Neural cell (in vitro differentiated cells): Measurements from ENCODE around the gene NOS1AP. TPM values are rescaled to one million over a fixed set of nuclear protein-coding genes. Genes with fewer than 3 reads are reported as not detected.

Experiments used
- H2AFZ ChIP-seq: fragments of 200-600, 300-800 bp; sonication (generic), shearing (Covaris generic); 2 replicates; pipeline ENCODE4 v1.6.0; 2014; ENCODE audit warnings: low read depth, mild to moderate bottlenecking, antibody characterized with exemption, low read length, moderate library complexity
- H3F3A ChIP-seq: fragments of 200-600 bp; shearing (Covaris generic); 2 replicates; pipeline ENCODE4 v1.6.1; 2016; ENCODE audit warnings: mild to moderate bottlenecking, moderate library complexity, mixed read lengths, antibody characterized with exemption, low read length; ENCODE audit not compliant: insufficient read depth, poor library complexity, severe bottlenecking
- H3K27ac ChIP-seq: fragments of 200-600, 300-800 bp; sonication (generic), shearing (Covaris generic); 2 replicates; pipeline ENCODE4 v1.5.1; 2014; ENCODE audit warnings: mild to moderate bottlenecking, low read length, moderate library complexity
- H3K27me3 ChIP-seq: fragments of 300-800, 200-600 bp; sonication (generic), shearing (Covaris generic); 2 replicates; pipeline ENCODE4 v1.6.0; 2014; ENCODE audit warnings: mild to moderate bottlenecking, low read depth, low read length, moderate library complexity; ENCODE audit not compliant: insufficient read depth
- H3K36me3 ChIP-seq: fragments of 300-800, 200-600 bp; sonication (generic), shearing (Covaris generic); 2 replicates; pipeline ENCODE4 v1.5.1; 2014; ENCODE audit warnings: mild to moderate bottlenecking, antibody characterized with exemption, low read length, moderate library complexity; ENCODE audit not compliant: insufficient read depth
- H3K4me2 ChIP-seq: fragments of 300-800, 200-600 bp; sonication (generic), shearing (Covaris generic); 2 replicates; pipeline ENCODE4 v1.6.0; 2014; ENCODE audit warnings: mild to moderate bottlenecking, low read length
- H3K4me3 ChIP-seq: fragments of 300-800, 200-600 bp; sonication (generic), shearing (Covaris generic); 2 replicates; pipeline ENCODE4 v1.5.1; 2014; ENCODE audit warnings: mild to moderate bottlenecking, low read length, moderate library complexity
- H3K79me2 ChIP-seq: fragments of 200-600 bp; shearing (Covaris generic); replicated peaks from 2 replicates; pipeline ENCODE4 v1.6.0; 2014; ENCODE audit warnings: mild to moderate bottlenecking, low read length, moderate library complexity; ENCODE audit not compliant: insufficient read depth
- H3K9ac ChIP-seq: fragments of 300-800, 200-600 bp; sonication (generic), shearing (Covaris generic); 2 replicates; pipeline ENCODE4 v1.6.1; 2016; ENCODE audit warnings: mild to moderate bottlenecking, low read length, mixed read lengths
- H3K9me2 ChIP-seq: fragments of 200-600 bp; shearing (Covaris generic); 2 replicates; pipeline ENCODE4 v1.6.1; 2016; ENCODE audit warnings: mild to moderate bottlenecking, low read length, mixed read lengths; ENCODE audit not compliant: insufficient read depth
- H3K9me3 ChIP-seq: fragments of 200-600, 300-800 bp; sonication (generic), shearing (Covaris generic); 2 replicates; pipeline ENCODE4 v1.6.1; 2016; ENCODE audit warnings: mild to moderate bottlenecking, mixed run types, low read length, moderate library complexity, mixed read lengths
- H4K20me1 ChIP-seq: fragments of 200-600 bp; shearing (Covaris generic); 2 replicates; pipeline ENCODE4 v1.6.1; 2016; ENCODE audit warnings: mild to moderate bottlenecking, mixed run types; ENCODE audit not compliant: insufficient read depth
- EP300 ChIP-seq: fragments of 450-650 bp; conservative IDR thresholded peaks from 2 replicates; pipeline ENCODE4 v1.6.1; 2014; ENCODE audit warnings: antibody characterized with exemption, mild to moderate bottlenecking, moderate library complexity; ENCODE audit not compliant: poor library complexity, severe bottlenecking
- EZH2 ChIP-seq: fragments of 200-600, 300-800 bp; shearing (Covaris generic), sonication (generic); IDR thresholded peaks from 2 replicates; pipeline ENCODE4 v1.6.1; 2014; ENCODE audit warnings: antibody characterized with exemption, low read length, borderline replicate concordance, mild to moderate bottlenecking; ENCODE audit not compliant: insufficient read depth, poor library complexity, severe bottlenecking
- MXI1 ChIP-seq: fragments of 450-650 bp; conservative IDR thresholded peaks from 2 replicates; pipeline ENCODE4 v1.6.1; 2014; ENCODE audit warnings: antibody characterized with exemption, mild to moderate bottlenecking; ENCODE audit not compliant: poor library complexity, severe bottlenecking
- POLR2AphosphoS5 ChIP-seq: IDR thresholded peaks from 2 replicates; pipeline ENCODE4 v1.6.1; 2012
- RAD21 ChIP-seq: fragments of 450-650 bp; conservative IDR thresholded peaks from 2 replicates; pipeline ENCODE4 v1.6.1; 2014; ENCODE audit warnings: antibody characterized with exemption, mild to moderate bottlenecking, moderate library complexity
- SMC3 ChIP-seq: fragments of 450-650 bp; conservative IDR thresholded peaks from 2 replicates; pipeline ENCODE4 v1.6.1; 2014; ENCODE audit warnings: antibody characterized with exemption, mild to moderate bottlenecking, moderate library complexity; ENCODE audit not compliant: poor library complexity
- TAF1 ChIP-seq: IDR thresholded peaks from 2 replicates; pipeline ENCODE4 v1.6.1; 2012; ENCODE audit warnings: low read depth
- polyA plus RNA-seq: library from polyadenylated mRNA; depleted of rRNA; stranded (reverse); fragments of >200 nt; gene quantifications from 2 replicates; pipeline ENCODE4 v1.2.3, GENCODE V29; 2014
- TF ChIP-seq, protein P1 (sequence below): IDR thresholded peaks from 2 replicates; pipeline ENCODE4 v1.6.1; 2012; ENCODE audit warnings: borderline replicate concordance
- TF ChIP-seq, protein P2 (sequence below): fragments of 450-650 bp; IDR thresholded peaks from 2 replicates; pipeline ENCODE4 v1.5.1; 2014; ENCODE audit warnings: antibody characterized with exemption, mild to moderate bottlenecking, moderate library complexity; ENCODE audit not compliant: poor library complexity, severe bottlenecking

NOS1AP gene
- polyA plus RNA-seq, 1 donor from 2014 or later: 5.3 TPM

DNA sequence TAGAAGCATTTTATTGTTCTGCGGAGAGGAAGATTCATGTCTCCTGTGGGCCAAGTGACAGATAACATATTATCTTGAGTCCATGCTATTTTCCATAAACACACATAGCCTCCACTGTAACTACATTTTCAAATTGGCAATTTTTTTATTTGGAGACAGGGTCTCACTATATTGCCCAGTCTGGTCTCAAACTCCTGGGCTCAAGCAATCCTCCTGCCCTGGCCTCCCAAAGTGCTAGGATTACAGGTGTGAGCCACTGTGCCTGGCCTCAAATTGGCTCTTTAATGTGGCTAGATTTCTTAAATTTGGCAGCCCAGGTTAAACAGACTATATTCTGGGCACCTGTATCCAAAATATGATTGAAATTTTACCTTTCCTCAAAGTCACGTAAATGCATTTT lies 13.8 kb downstream of the NOS1AP start:
- H3K27ac ChIP-seq: no peak overlapping the region
- TF ChIP-seq TAF1 (no peak), RAD21 (no peak), EZH2 (no peak), SMC3 (no peak), EP300 (no peak), POLR2AphosphoS5 (no peak), MXI1 (no peak)
- TF ChIP-seq, protein P1, sequence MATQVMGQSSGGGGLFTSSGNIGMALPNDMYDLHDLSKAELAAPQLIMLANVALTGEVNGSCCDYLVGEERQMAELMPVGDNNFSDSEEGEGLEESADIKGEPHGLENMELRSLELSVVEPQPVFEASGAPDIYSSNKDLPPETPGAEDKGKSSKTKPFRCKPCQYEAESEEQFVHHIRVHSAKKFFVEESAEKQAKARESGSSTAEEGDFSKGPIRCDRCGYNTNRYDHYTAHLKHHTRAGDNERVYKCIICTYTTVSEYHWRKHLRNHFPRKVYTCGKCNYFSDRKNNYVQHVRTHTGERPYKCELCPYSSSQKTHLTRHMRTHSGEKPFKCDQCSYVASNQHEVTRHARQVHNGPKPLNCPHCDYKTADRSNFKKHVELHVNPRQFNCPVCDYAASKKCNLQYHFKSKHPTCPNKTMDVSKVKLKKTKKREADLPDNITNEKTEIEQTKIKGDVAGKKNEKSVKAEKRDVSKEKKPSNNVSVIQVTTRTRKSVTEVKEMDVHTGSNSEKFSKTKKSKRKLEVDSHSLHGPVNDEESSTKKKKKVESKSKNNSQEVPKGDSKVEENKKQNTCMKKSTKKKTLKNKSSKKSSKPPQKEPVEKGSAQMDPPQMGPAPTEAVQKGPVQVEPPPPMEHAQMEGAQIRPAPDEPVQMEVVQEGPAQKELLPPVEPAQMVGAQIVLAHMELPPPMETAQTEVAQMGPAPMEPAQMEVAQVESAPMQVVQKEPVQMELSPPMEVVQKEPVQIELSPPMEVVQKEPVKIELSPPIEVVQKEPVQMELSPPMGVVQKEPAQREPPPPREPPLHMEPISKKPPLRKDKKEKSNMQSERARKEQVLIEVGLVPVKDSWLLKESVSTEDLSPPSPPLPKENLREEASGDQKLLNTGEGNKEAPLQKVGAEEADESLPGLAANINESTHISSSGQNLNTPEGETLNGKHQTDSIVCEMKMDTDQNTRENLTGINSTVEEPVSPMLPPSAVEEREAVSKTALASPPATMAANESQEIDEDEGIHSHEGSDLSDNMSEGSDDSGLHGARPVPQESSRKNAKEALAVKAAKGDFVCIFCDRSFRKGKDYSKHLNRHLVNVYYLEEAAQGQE: no peak
- TF ChIP-seq, protein P2, sequence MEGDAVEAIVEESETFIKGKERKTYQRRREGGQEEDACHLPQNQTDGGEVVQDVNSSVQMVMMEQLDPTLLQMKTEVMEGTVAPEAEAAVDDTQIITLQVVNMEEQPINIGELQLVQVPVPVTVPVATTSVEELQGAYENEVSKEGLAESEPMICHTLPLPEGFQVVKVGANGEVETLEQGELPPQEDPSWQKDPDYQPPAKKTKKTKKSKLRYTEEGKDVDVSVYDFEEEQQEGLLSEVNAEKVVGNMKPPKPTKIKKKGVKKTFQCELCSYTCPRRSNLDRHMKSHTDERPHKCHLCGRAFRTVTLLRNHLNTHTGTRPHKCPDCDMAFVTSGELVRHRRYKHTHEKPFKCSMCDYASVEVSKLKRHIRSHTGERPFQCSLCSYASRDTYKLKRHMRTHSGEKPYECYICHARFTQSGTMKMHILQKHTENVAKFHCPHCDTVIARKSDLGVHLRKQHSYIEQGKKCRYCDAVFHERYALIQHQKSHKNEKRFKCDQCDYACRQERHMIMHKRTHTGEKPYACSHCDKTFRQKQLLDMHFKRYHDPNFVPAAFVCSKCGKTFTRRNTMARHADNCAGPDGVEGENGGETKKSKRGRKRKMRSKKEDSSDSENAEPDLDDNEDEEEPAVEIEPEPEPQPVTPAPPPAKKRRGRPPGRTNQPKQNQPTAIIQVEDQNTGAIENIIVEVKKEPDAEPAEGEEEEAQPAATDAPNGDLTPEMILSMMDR: no peak
- H2AFZ ChIP-seq: no peak overlapping the region
- no peaks in the 10 kb centered on the region for H4K20me1 ChIP-seq
- no peak overlapping the region for H3K4me2 ChIP-seq
- no peaks in the 10 kb centered on the region for H3F3A ChIP-seq
- H3K79me2 ChIP-seq: peaks cover 23% of the 10 kb centered on the region
- H3K4me3 ChIP-seq: no peak overlapping the region
- H3K9ac ChIP-seq: no peak overlapping the region
- no peaks in the 10 kb centered on the region for H3K9me2 ChIP-seq
- no peaks in the 10 kb centered on the region for H3K9me3 ChIP-seq
- H3K27me3 ChIP-seq: no peaks in the 10 kb centered on the region
- H3K36me3 ChIP-seq: no peaks in the 10 kb centered on the region

DNA sequence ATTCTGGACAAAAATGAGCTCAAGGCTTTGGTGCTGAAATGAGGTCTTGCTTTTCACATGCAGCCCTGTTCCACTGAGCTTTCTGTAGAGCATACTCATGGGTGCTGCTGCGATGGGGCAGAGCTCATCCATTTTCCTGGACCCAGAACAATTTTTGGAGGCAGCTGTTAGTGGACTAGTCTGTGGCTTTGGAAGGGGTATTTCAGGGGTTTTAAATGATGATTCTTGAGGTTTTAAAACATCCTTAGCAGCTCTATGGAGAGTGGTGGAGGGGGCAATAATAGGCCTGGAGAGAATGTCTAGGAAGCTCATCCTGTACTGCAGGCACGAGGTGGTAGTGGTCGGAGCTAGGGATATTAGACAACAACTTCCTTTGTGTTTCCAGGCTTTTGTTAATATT lies 16.5 kb downstream of the NOS1AP start:
- Histone ChIP-seq H3F3A (no peaks in the 10 kb centered on the region), H3K9me3 (no peaks in the 10 kb centered on the region), H2AFZ (no peak overlapping the region), H4K20me1 (no peaks in the 10 kb centered on the region), H3K36me3 (no peaks in the 10 kb centered on the region), H3K79me2 (peaks cover 29% of the 10 kb centered on the region), H3K9me2 (no peaks in the 10 kb centered on the region), H3K9ac (no peak overlapping the region), H3K27me3 (no peaks in the 10 kb centered on the region), H3K27ac (no peak overlapping the region), H3K4me3 (no peak overlapping the region), H3K4me2 (no peak overlapping the region)
- TF ChIP-seq, protein P2: no peak
